Mesenchymal stem cell (in vitro differentiated cells and primary cell): ENCODE results near the gene CLASP1.
"Not testable (repeated sequence)": the region's sequence is repeated elsewhere in the genome, so short reads cannot be mapped to it uniquely, and the experiment has no call there.

Experiments
- DNase-seq: peaks from one replicate; pipeline ENCODE4 v3.0.0-alpha.2; 2013
- H2AFZ ChIP-seq: one replicate; pipeline ENCODE4 v1.6.1; 2013; ENCODE audit warnings: low read depth, mild to moderate bottlenecking, control low read depth, inconsistent platforms, low read length, moderate library complexity
- H2AK5ac ChIP-seq: 2 replicates; pipeline ENCODE4 v1.6.1; 2013; ENCODE audit warnings: low read length, moderate library complexity, mild to moderate bottlenecking, inconsistent platforms; ENCODE audit not compliant: severe bottlenecking
- H2BK120ac ChIP-seq: one replicate; pipeline ENCODE4 v1.6.1; 2013; ENCODE audit warnings: low read depth, mild to moderate bottlenecking, inconsistent platforms, low read length, moderate library complexity
- H2BK12ac ChIP-seq, 2 experiments: one replicate each; pipeline ENCODE4 v1.6.1; 2013; ENCODE audit warnings: inconsistent platforms in 2 of 2, low read length in 2 of 2, mild to moderate bottlenecking in 2 of 2, moderate library complexity in 2 of 2, control low read depth in 1 of 2
- H2BK15ac ChIP-seq: one replicate; pipeline ENCODE4 v1.6.1; 2013; ENCODE audit warnings: mild to moderate bottlenecking, low read depth, inconsistent platforms; ENCODE audit not compliant: poor library complexity, severe bottlenecking
- H2BK5ac ChIP-seq: 2 replicates; pipeline ENCODE4 v1.6.1; 2013; ENCODE audit warnings: low read depth, mild to moderate bottlenecking, low read length, control low read depth, inconsistent platforms; ENCODE audit not compliant: poor library complexity, severe bottlenecking
- H3K14ac ChIP-seq, 2 experiments: one replicate each; pipeline ENCODE4 v1.6.1; 2013; ENCODE audit warnings: inconsistent platforms in 2 of 2, low read length in 2 of 2, control low read depth in 1 of 2, mild to moderate bottlenecking in 1 of 2, moderate library complexity in 1 of 2
- H3K18ac ChIP-seq, 2 experiments: one replicate each; pipeline ENCODE4 v1.6.1; 2013; ENCODE audit warnings: inconsistent platforms in 2 of 2, low read length in 2 of 2, control low read depth in 1 of 2, low read depth in 1 of 2, mild to moderate bottlenecking in 1 of 2
- H3K23ac ChIP-seq, 2 experiments: one replicate each; pipeline ENCODE4 v1.6.1; 2013; ENCODE audit warnings: inconsistent platforms in 2 of 2, low read length in 2 of 2, mild to moderate bottlenecking in 2 of 2, moderate library complexity in 2 of 2, control low read depth in 1 of 2
- H3K27ac ChIP-seq: 2 replicates; pipeline ENCODE4 v1.5.1; 2013; ENCODE audit warnings: mild to moderate bottlenecking, moderate library complexity, low read length, control low read depth, inconsistent platforms; ENCODE audit not compliant: poor library complexity, severe bottlenecking
- H3K27me3 ChIP-seq, 2 experiments: 2 replicates each; pipeline versions ENCODE4 v1.6.1 to v1.7.0; 2013; ENCODE audit warnings: low read length in 2 of 2, mild to moderate bottlenecking in 2 of 2, moderate library complexity in 2 of 2, control low read depth in 1 of 2, inconsistent platforms in 1 of 2; ENCODE audit not compliant: control insufficient read depth in 1 of 2, insufficient read depth in 1 of 2
- H3K36me3 ChIP-seq, 2 experiments: 2 replicates each; pipeline versions ENCODE4 v1.6.1 to v1.7.0; 2013; ENCODE audit warnings: low read length in 2 of 2, control low read depth in 1 of 2, inconsistent platforms in 1 of 2, low read depth in 1 of 2, mild to moderate bottlenecking in 1 of 2; ENCODE audit not compliant: insufficient read depth in 2 of 2, control insufficient read depth in 1 of 2
- H3K4ac ChIP-seq, 2 experiments: one replicate each; pipeline ENCODE4 v1.6.1; 2013; ENCODE audit warnings: inconsistent platforms in 2 of 2, low read length in 2 of 2, mild to moderate bottlenecking in 2 of 2, moderate library complexity in 2 of 2, control low read depth in 1 of 2, low read depth in 1 of 2
- H3K4me1 ChIP-seq: 2 replicates; pipeline ENCODE4 v1.6.1; 2013; ENCODE audit warnings: low read depth, low read length, control low read depth; ENCODE audit not compliant: control insufficient read depth, insufficient read depth
- H3K4me2 ChIP-seq: 2 replicates; pipeline ENCODE4 v1.6.1; 2013; ENCODE audit warnings: low read length, mild to moderate bottlenecking, inconsistent platforms; ENCODE audit not compliant: poor library complexity, severe bottlenecking
- H3K4me3 ChIP-seq, 2 experiments: 2 replicates each; pipeline versions ENCODE4 v1.5.1 to v1.7.0; 2013; ENCODE audit warnings: low read length in 2 of 2, mild to moderate bottlenecking in 2 of 2, control low read depth in 1 of 2, low read depth in 1 of 2; ENCODE audit not compliant: insufficient read depth in 1 of 2
- H3K79me1 ChIP-seq: replicated peaks from 2 replicates; pipeline ENCODE4 v1.6.1; 2013; ENCODE audit warnings: mild to moderate bottlenecking, control low read depth, low read length, inconsistent platforms; ENCODE audit not compliant: poor library complexity, severe bottlenecking
- H3K9ac ChIP-seq: 2 replicates; pipeline ENCODE4 v1.7.0; 2013; ENCODE audit warnings: mild to moderate bottlenecking, low read length, moderate library complexity
- H3K9me3 ChIP-seq: 2 replicates; pipeline ENCODE4 v1.7.0; 2013; ENCODE audit warnings: mild to moderate bottlenecking, low read length; ENCODE audit not compliant: control insufficient read depth
- H4K8ac ChIP-seq: one replicate; pipeline ENCODE4 v1.6.1; 2013; ENCODE audit warnings: inconsistent platforms, mild to moderate bottlenecking, low read length, moderate library complexity
- H4K91ac ChIP-seq: one replicate; pipeline ENCODE4 v1.6.1; 2013; ENCODE audit warnings: mild to moderate bottlenecking, low read length, inconsistent platforms
- WGBS: methylation state at CpG from one replicate; pipeline ENCODE4 v1.1.7; 2013; ENCODE audit warnings: mixed read lengths; 5-methylcytosine and 5-hydroxymethylcytosine counted together

CLASP1 gene

DNA sequence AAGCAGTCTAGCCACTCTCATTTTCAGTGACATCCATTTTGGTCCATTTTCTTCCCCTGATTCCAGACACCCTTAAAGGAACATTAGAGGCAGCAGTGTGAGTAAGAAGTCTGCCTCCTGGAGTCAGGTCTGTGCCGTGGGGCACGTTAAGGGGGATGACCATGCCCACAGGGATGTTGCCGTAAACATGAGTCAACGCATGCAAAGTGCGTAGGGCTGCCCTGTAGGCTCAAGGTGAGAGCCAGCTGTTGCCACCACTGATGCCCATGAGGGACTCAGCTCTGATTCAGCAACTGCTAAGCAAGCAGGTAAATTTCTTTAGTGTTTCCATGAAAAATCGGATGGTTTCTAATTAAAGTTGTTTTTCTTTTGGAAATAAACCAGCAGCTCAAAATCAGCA, 302.9 kb downstream of the CLASP1 start:
- Histone ChIP-seq H2BK12ac (no peak overlapping the region), H2BK5ac (no peak overlapping the region), H4K91ac (no peak overlapping the region), H3K27me3 (no peaks in the 10 kb centered on the region), H3K4me1 (no peaks in the 10 kb centered on the region), H3K9ac (no peak overlapping the region), H2BK15ac (no peak overlapping the region), H3K4me3 (no peak overlapping the region), H3K36me3 (peaks cover 63 to 75% of the 10 kb centered on the region in 2 experiments), H4K8ac (no peak overlapping the region), H3K79me1 (peaks cover 5% of the 10 kb centered on the region), H3K9me3 (no peaks in the 10 kb centered on the region), H2AK5ac (no peak overlapping the region), H3K4ac (no peak overlapping the region), H3K23ac (no peak overlapping the region), H3K27ac (no peak overlapping the region), H3K18ac (no peak overlapping the region), H2AFZ (no peak overlapping the region), H3K4me2 (no peak overlapping the region), H2BK120ac (no peak overlapping the region), H3K14ac (no peak overlapping the region)
- no peak for DNase-seq
- WGBS, result 90% methylated on average over 5 of the region's 6 CpGs

DNA sequence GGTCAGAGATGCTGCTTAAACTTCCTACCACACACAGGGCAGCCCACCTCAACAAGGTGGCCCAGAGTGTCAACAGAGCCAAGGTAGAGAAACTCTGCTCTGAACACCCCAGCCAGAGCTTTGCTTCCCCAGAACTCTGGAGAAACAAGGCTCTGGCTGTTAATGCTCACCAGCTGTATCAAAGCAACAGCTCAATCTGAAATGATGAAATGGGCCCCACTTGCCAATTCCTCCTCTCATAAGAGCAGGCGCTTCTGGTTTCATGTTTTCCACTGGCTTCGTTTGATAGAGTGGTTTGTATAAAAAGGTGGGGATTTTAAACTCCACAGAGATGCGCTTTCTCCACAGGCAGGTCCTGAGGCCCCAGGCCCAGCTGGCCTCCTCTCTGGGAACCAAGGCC, 303.4 kb downstream of the CLASP1 start:
- no peak for DNase-seq
- H3K27me3 ChIP-seq, result no peaks in the 10 kb centered on the region
- H3K27ac ChIP-seq, result no peak overlapping the region

DNA sequence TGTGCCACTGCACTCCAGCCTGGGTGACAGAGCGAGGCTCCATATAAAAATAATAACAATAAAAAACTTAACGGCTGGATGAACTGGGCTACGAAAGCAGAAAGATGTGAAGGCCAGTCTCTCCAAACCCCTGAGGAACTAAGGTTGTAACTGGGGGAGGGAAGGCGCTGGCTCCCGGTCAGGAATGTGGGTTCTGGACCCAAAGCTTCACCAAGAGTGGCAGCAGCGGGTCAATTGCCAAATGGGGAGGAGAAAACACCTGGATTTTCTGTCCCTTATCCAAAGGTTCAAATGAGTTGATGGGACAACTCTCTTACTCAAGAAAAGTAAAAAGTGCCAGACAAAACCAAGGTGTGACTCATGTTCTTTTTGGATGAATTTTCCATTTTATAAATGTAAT, 304.2 kb downstream of the CLASP1 start:
- H2BK15ac ChIP-seq, result no peak overlapping the region
- no peaks in the 10 kb centered on the region for H3K9me3 ChIP-seq
- no peak for DNase-seq
- H3K23ac ChIP-seq, result no peak overlapping the region
- no peak overlapping the region for H3K9ac ChIP-seq
- H4K8ac ChIP-seq, result no peak overlapping the region
- H3K4me3 ChIP-seq, result no peak overlapping the region
- peaks cover 7% of the 10 kb centered on the region for H3K79me1 ChIP-seq
- 98% methylated on average over 5 of the region's 6 CpGs for WGBS
- H3K4me1 ChIP-seq, result peaks cover 2% of the 10 kb centered on the region
- H2AFZ ChIP-seq, result no peak overlapping the region
- no peak overlapping the region for H2BK120ac ChIP-seq
- no peak overlapping the region for H3K18ac ChIP-seq
- no peak overlapping the region for H3K4me2 ChIP-seq
- no peak overlapping the region for H2AK5ac ChIP-seq
- no peak overlapping the region for H3K4ac ChIP-seq
- H3K36me3 ChIP-seq, result peaks cover 62 to 73% of the 10 kb centered on the region in 2 experiments
- H2BK12ac ChIP-seq, result no peak overlapping the region
- H3K14ac ChIP-seq, result no peak overlapping the region
- no peaks in the 10 kb centered on the region for H3K27me3 ChIP-seq
- H3K27ac ChIP-seq, result no peak overlapping the region
- no peak overlapping the region for H2BK5ac ChIP-seq
- no peak overlapping the region for H4K91ac ChIP-seq

More for the DNA sequence above, 303.4 kb downstream of the CLASP1 start:
- H2BK120ac ChIP-seq, result no peak overlapping the region
- H3K9me3 ChIP-seq, result no peaks in the 10 kb centered on the region
- no peak overlapping the region for H3K4ac ChIP-seq
- H4K8ac ChIP-seq, result no peak overlapping the region
- H3K4me3 ChIP-seq, result no peak overlapping the region
- no peak overlapping the region for H3K14ac ChIP-seq
- no peak overlapping the region for H2AK5ac ChIP-seq
- no peak overlapping the region for H3K9ac ChIP-seq
- H3K79me1 ChIP-seq, result peaks cover 7% of the 10 kb centered on the region
- H3K4me2 ChIP-seq, result no peak overlapping the region
- H3K23ac ChIP-seq, result no peak overlapping the region
- no peak overlapping the region for H2AFZ ChIP-seq
- H3K4me1 ChIP-seq, result peaks cover 1% of the 10 kb centered on the region
- no peak overlapping the region for H2BK12ac ChIP-seq
- H3K18ac ChIP-seq, result no peak overlapping the region
- H4K91ac ChIP-seq, result no peak overlapping the region
- H3K36me3 ChIP-seq, result peaks cover 63 to 73% of the 10 kb centered on the region in 2 experiments
- no peak overlapping the region for H2BK15ac ChIP-seq
- 100% methylated on average over 2 of the region's 3 CpGs for WGBS
- H2BK5ac ChIP-seq, result no peak overlapping the region

DNA sequence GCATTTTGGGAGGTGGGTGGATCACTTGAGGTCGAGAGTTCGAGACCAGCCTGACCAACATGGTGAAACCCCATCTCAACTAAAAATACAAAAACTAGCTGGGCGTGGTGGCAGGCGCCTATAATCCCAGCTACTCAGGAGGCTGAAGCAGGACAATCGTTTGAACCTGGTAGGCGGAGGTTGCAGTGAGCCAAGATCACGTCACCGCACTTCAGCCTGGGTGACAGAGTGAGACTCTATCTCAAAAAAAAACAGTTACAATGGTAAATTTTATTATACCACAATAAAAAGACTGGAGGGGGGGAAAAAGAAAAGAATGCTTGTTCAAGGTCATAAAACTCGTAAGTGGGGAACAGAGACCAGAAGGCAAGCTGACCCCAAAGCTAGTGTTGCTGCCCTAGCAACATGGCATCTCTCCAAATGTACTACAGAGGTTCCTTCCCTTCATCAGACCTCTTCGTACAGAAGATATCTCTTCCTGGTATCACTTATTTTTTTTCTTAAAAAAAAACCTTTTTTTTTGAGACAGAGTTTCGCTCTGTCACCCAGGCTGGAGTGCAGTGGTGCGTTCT, 305.3 kb downstream of the CLASP1 start:
- peaks cover 60 to 75% of the 10 kb centered on the region in 2 experiments for H3K36me3 ChIP-seq
- not testable (repeated sequence) for H3K4ac ChIP-seq

More for the DNA sequence above, 305.3 kb downstream of the CLASP1 start:
- H2AFZ ChIP-seq, H2AK5ac ChIP-seq, DNase-seq, H4K8ac ChIP-seq, H2BK12ac ChIP-seq, H3K9ac ChIP-seq, H2BK5ac ChIP-seq, H2BK15ac ChIP-seq, H3K18ac ChIP-seq, H3K4me1 ChIP-seq, H3K4me2 ChIP-seq, H2BK120ac ChIP-seq, H3K4me3 ChIP-seq, H3K27me3 ChIP-seq, H3K27ac ChIP-seq, H3K14ac ChIP-seq, H4K91ac ChIP-seq, H3K23ac ChIP-seq, H3K79me1 ChIP-seq, H3K9me3 ChIP-seq: not testable (repeated sequence)
- 99% methylated on average over 10 of the region's 12 CpGs for WGBS
